Measurements from ENCODE around the gene CREB3L1. TPM values are rescaled to one million over a fixed set of nuclear protein-coding genes. Genes with fewer than 3 reads are reported as not detected.
A peak's percentile ranks its signal among the peaks of the same experiment; 100 is the strongest.

The CREB3L1 gene, protein sequence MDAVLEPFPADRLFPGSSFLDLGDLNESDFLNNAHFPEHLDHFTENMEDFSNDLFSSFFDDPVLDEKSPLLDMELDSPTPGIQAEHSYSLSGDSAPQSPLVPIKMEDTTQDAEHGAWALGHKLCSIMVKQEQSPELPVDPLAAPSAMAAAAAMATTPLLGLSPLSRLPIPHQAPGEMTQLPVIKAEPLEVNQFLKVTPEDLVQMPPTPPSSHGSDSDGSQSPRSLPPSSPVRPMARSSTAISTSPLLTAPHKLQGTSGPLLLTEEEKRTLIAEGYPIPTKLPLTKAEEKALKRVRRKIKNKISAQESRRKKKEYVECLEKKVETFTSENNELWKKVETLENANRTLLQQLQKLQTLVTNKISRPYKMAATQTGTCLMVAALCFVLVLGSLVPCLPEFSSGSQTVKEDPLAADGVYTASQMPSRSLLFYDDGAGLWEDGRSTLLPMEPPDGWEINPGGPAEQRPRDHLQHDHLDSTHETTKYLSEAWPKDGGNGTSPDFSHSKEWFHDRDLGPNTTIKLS
- under 1 TPM; 0.20 to 0.27 (median 0.26) TPM for total RNA-seq

DNA sequence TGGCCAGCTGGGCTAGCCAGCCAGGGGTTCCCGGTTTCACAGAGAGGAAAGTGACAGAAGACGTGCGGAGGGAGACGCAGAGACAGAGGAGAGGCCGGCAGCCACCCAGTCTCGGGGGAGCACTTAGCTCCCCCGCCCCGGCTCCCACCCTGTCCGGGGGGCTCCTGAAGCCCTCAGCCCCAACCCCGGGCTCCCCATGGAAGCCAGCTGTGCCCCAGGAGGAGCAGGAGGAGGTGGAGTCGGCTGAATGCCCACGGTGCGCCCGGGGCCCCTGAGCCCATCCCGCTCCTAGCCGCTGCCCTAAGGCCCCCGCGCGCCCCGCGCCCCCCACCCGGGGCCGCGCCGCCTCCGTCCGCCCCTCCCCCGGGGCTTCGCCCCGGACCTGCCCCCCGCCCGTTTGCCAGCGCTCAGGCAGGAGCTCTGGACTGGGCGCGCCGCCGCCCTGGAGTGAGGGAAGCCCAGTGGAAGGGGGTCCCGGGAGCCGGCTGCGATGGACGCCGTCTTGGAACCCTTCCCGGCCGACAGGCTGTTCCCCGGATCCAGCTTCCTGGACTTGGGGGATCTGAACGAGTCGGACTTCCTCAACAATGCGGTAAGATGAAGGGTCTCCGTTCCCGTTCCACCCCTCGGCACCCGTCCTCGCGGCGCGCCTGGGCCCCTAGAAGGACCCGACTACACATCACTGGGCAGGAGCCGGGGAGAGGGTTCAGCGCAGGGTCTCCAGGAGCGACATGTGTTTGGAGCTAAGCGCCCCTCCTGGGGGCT lies at the start of gene CREB3L1:
Gene CREB3L1 (plus strand): TSS at position 41 of the 765 bp plus-strand sequence. CDS start 450 bp downstream, at position 491.
- no peaks in the 10 kb centered on the region for H3K36me3 Mint-ChIP-seq (ENCODE audit: insufficient read depth)
- ATAC-seq (peak; percentile 27 to 31), DNase-seq (no peak)
- peaks cover 7% of the 10 kb centered on the region for H3K4me1 Mint-ChIP-seq (ENCODE audit: low read depth)
- H3K4me3 Mint-ChIP-seq: peak within 1 kb of the TSS; percentile 33
- H3K9me3 Mint-ChIP-seq: no peaks in the 10 kb centered on the region
- H3K27me3 Mint-ChIP-seq (ENCODE audit: low read depth): peaks cover 43% of the 10 kb centered on the region

DNA sequence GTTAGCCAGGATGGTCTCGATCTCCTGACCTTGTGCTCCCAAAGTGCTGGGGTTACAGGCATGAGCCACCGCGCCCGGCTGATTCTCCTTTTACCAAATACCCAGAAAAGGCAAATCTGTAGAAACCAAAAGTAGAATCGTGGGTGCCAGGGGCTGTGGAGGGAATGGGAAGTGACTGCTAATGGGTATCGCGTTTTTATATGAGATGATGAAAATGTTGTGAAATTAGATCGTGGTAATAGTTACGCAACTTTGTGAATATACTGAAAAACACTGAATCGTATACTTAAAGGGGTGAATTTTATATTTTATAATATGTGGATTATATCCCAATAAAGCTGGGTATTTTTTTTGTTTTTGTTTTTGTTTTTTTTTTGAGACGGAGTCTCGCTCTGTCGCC lies 48.2 kb upstream of the CREB3L1 start:
- Mint-ChIP-seq H3K36me3 (ENCODE audit: insufficient read depth) (no peaks in the 10 kb centered on the region), H3K27me3 (ENCODE audit: low read depth) (peaks cover 20% of the 10 kb centered on the region), H3K9me3 (peaks cover 5% of the 10 kb centered on the region), H3K4me3 (no peak overlapping the region), H3K4me1 (ENCODE audit: low read depth) (no peaks in the 10 kb centered on the region)
- ATAC-seq (no peak), DNase-seq (no peak)

- Mint-ChIP-seq H3K4me1 (ENCODE audit: low read depth) (peaks cover 18% of the 10 kb centered on the region), H3K4me3 (no peak overlapping the region), H3K27me3 (ENCODE audit: low read depth) (peaks cover 18% of the 10 kb centered on the region), H3K9me3 (peaks cover 5% of the 10 kb centered on the region), H3K36me3 (ENCODE audit: insufficient read depth) (no peaks in the 10 kb centered on the region)
- no peak for ATAC-seq
- no peak for DNase-seq
These were observed 43.2 kb upstream of the CREB3L1 start for GRCh38 chr11:46234311-46234710.

- Mint-ChIP-seq H3K9me3 (peaks cover 5% of the 10 kb centered on the region), H3K27me3 (ENCODE audit: low read depth) (peaks cover 16% of the 10 kb centered on the region), H3K4me1 (ENCODE audit: low read depth) (peaks cover 24% of the 10 kb centered on the region), H3K36me3 (ENCODE audit: insufficient read depth) (no peaks in the 10 kb centered on the region), H3K4me3 (peak overlapping the region; percentile 58)
- DNase-seq (no peak), ATAC-seq (no peak)
These were observed 41.4 kb upstream of the CREB3L1 start for GRCh38 chr11:46235777-46236688.

DNA sequence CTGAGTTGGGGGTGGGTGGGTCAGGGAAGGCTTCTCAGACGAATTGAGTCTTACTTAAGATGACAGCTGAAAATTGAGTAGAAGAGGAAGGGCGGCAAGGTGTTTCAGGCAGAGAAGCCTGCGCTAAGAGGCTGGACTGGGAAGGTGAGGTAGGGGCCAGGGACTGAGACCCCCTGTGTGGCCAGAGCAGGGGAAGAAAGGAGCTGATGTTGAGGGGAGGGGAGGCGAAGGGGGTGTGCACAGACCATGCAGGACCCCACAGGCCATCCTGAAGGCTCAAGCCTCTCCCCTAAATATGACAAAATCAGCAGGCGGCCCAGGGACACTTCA lies 40.6 kb upstream of the CREB3L1 start:
- Mint-ChIP-seq H3K4me3 (peak overlapping the region; percentile 86), H3K9me3 (peaks cover 5% of the 10 kb centered on the region), H3K27me3 (ENCODE audit: low read depth) (peaks cover 18% of the 10 kb centered on the region), H3K4me1 (ENCODE audit: low read depth) (peaks cover 24% of the 10 kb centered on the region), H3K36me3 (ENCODE audit: insufficient read depth) (no peaks in the 10 kb centered on the region)
- ATAC-seq (no peak), DNase-seq (no peak)

DNA sequence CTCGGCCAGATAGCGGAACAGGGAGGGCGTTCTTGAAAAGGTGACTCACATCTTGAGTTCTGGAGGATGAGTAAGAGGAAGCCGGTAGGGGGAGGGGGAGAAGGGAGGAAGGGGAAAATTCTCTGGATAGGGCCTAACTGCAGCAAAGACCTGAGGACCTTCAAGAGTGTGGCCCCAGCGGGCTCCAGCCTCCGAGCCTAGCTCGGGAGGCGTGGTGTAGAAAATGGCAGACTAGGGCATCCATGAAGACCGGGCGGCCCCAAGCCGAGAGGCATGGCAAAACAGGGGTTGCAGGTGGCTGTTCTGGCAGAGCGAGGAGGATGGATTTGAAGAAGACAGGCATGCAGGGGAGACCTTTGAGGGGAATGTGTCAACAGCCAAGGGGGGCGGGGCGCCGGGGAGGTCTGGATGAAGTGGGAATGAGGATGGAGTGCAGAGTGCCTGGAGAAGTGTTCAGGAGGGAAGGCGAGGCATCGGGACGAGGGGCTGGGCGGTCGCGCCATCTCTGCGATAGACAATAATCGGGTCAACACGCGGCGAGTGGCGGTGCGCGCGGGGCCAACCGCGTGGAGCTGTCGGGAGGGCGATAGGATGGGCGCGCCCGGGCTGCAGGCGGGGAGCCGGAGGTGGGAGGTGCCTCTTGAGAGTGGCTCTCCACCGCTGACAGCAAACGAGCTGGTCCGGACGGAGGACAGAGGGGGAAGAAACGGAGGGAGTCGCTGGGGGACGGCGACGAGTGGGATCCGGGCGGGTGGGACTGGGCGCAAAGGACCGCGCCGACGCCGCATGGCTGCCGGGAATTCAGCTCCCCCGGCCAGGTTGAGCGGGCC lies 40.0 kb upstream of the CREB3L1 start:
- H3K4me3 Mint-ChIP-seq: peak overlapping the region; percentile 86
- peaks cover 18% of the 10 kb centered on the region for H3K27me3 Mint-ChIP-seq (ENCODE audit: low read depth)
- peaks cover 26% of the 10 kb centered on the region for H3K4me1 Mint-ChIP-seq (ENCODE audit: low read depth)
- ATAC-seq (peak; percentile 57 to 65), DNase-seq (peak; percentile 40)
- peaks cover 5% of the 10 kb centered on the region for H3K9me3 Mint-ChIP-seq
- H3K36me3 Mint-ChIP-seq (ENCODE audit: insufficient read depth): no peaks in the 10 kb centered on the region

DNA sequence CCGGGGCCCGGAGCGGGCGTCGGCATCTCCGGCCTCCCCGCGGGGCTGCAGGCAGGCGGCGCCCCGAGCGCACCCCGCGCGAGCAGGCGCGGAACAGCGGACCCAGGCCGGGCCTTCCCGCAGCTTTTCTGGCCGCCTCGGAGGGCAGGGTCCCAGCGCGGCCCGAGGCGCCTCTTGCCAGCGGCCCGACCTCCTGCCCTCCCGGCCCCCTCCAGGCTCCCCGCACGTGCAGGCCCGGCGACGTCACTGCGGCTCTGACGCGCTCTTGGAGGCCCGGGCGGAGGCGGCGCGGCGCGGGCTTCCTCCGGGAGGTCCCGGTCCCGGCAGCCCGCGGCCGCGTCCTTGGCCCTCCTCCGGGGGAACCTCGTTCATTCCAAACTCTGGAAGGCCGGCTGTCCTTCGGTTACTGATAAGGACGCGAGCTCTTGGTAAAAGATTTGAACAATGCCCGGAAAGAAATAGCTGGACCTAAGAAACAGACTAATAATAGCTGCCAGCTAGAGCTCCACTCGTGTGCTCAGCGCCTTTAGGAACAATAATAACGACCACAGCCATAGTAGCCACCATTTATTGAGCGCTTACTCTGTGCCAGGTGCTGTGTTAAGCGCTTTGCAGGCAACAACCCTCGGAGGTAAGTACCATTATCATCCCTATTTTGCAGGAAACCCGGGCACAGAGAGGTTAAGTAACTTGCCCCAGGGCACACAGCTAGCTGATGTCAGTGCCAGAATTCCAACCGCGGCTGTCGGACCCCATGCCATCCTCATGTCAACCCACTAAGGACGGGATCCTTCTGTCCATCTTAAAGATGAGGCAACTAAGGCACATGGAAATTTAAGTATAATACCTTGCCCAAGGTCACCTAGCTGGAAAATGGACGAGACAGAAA lies 39.1 kb upstream of the CREB3L1 start:
- ATAC-seq (peak; percentile 61 to 67), DNase-seq (peak; percentile 57)
- peaks cover 30% of the 10 kb centered on the region for H3K4me1 Mint-ChIP-seq (ENCODE audit: low read depth)
- peak overlapping the region; percentile 63 for H3K4me3 Mint-ChIP-seq
- H3K9me3 Mint-ChIP-seq: no peaks in the 10 kb centered on the region
- H3K27me3 Mint-ChIP-seq (ENCODE audit: low read depth): peaks cover 18% of the 10 kb centered on the region
- H3K36me3 Mint-ChIP-seq (ENCODE audit: insufficient read depth): no peaks in the 10 kb centered on the region

DNA sequence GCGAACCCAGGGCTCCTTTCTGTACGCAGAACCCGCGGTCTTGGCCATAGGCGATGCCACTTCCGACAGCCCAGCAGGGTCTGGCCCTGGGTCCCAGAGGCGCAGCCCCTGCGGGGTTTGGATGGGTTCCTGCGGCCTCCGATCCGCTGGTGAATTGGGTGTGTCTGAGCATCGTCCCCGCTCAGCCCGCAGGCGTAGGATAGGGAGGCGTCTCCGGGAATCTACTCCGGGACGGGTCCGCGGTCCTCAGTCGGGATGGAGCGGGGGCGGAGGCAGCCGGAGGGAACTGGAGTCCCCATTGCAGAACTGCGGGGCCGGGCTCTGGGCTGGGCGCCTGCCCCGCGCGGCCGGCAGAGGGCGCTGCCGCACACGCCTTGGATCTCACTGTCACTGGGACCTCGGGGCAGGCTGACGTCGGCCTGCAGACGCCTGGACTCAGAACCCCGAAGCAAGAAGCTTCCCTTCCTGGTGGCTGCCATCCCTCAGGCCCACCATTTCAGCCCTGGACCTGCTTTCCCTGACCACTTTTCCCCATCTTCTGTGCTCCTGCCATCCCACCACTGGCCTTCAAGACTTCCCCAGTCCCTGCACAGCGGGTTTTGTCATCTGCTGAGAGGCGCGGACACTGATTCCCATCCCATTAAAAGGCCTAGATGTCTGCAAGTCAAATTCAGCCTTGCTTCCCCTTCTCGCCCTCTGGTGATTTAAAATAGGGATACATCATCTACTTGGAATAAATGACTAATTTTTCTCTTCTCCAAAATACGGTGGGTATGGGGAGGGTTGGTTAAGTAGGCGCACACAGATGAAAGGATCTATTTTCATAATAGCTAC lies 38.3 kb upstream of the CREB3L1 start:
- Mint-ChIP-seq H3K36me3 (ENCODE audit: insufficient read depth) (no peaks in the 10 kb centered on the region), H3K27me3 (ENCODE audit: low read depth) (peaks cover 18% of the 10 kb centered on the region), H3K9me3 (no peaks in the 10 kb centered on the region), H3K4me3 (peak overlapping the region; percentile 63), H3K4me1 (ENCODE audit: low read depth) (peaks cover 32% of the 10 kb centered on the region)
- DNase-seq: peak; percentile 77
- peak; percentile 75 to 76 for ATAC-seq

DNA sequence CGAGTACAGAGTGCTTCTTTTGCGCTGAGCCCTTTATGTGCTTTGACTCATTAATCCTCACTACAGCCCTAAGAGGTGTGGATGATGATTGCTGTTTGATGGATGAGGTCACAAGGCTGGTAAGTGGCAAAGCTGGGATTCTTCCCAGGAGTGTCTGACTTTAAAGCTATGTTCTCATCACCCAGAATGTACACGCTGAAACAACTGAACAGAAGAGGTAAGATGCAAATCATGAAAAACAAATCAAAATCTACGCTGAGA lies 37.7 kb upstream of the CREB3L1 start:
- DNase-seq (no peak), ATAC-seq (no peak)
- no peaks in the 10 kb centered on the region for H3K9me3 Mint-ChIP-seq
- no peak overlapping the region for H3K4me3 Mint-ChIP-seq
- peaks cover 32% of the 10 kb centered on the region for H3K4me1 Mint-ChIP-seq (ENCODE audit: low read depth)
- no peaks in the 10 kb centered on the region for H3K36me3 Mint-ChIP-seq (ENCODE audit: insufficient read depth)
- peaks cover 19% of the 10 kb centered on the region for H3K27me3 Mint-ChIP-seq (ENCODE audit: low read depth)

- Mint-ChIP-seq H3K27me3 (ENCODE audit: low read depth) (peaks cover 17% of the 10 kb centered on the region), H3K4me3 (no peak overlapping the region), H3K36me3 (ENCODE audit: insufficient read depth) (no peaks in the 10 kb centered on the region), H3K9me3 (no peaks in the 10 kb centered on the region), H3K4me1 (ENCODE audit: low read depth) (peaks cover 32% of the 10 kb centered on the region)
- ATAC-seq (no peak), DNase-seq (no peak)
These were observed 37.1 kb upstream of the CREB3L1 start for GRCh38 chr11:46240371-46240770.

DNA sequence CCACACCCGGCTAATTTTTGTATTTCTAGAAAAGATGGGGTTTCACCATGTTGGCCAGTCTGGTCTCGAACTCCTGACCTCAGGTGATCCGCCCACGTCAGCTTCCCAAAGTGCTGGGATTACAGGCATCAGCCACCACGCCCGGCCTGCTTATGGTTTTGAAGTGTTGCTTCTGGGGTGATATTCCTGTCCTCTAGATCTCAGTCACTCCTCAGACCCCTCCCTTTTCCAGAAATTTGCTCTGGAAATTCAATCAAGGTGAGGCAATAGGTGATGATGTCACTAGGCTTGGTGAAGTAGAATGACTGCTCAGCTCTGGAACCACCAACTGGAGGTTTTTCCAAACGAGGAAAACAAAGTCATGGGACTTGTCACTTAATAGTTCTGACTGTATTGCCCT lies 36.6 kb upstream of the CREB3L1 start:
- DNase-seq (no peak), ATAC-seq (no peak)
- H3K9me3 Mint-ChIP-seq: no peaks in the 10 kb centered on the region
- no peaks in the 10 kb centered on the region for H3K36me3 Mint-ChIP-seq (ENCODE audit: insufficient read depth)
- H3K4me1 Mint-ChIP-seq (ENCODE audit: low read depth): peaks cover 32% of the 10 kb centered on the region
- peaks cover 16% of the 10 kb centered on the region for H3K27me3 Mint-ChIP-seq (ENCODE audit: low read depth)
- no peak overlapping the region for H3K4me3 Mint-ChIP-seq

All from activated T-cell treated with anti-CD3 and anti-CD28 coated beads, Interleukin-2, amount 50 U/mL, for 4 hours (primary cell).